Measurements from ENCODE around the gene SCAI.
A peak's percentile ranks its signal among the peaks of the same experiment; 100 is the strongest.
"Not testable (repeated sequence)": the region's sequence is repeated elsewhere in the genome, so short reads cannot be mapped to it uniquely, and the experiment has no call there.

Gene SCAI

GRCh38 chr9:125103021-125103420, 40.3 kb downstream of the SCAI start:
- DNase-seq: no peak

DNA sequence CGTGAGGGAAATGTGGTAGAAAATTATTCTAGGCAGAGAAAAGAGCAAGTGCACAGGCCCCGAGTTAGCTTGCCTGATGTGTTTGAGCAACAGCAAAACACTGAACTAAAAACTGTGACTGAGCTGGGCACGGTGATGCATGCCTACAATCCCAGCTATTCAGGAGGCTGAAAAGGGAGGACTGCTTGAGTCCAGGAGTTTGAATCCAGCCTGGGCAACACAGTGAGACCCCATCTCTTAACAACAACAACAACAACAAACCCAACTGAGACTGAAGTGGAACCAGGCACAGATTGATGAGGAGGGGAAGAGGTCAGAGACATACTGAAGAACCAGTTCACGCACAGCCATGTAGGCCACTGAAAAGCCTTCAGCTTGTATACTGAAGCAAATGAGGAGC, 42.5 kb downstream of the SCAI start:
- no peak for DNase-seq

DNA sequence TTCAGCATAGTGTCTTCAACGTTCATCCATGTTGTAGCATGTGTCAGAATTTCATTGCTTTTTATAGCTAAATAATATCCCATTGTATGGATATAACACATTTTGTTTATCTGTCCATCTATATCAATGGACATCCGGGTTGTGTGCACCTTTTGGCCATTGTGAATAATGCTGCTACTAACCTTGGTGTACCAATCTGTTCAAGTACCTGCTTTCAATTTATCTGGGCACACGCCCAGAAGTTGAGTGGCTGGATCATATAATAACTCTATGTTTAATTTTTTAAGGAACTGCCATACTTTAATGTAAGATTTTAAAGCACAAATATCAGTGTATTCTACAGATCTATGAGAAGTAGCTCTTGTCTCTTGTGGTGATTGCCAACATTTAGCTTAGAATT, 43.5 kb downstream of the SCAI start:
- no peak for DNase-seq

DNA sequence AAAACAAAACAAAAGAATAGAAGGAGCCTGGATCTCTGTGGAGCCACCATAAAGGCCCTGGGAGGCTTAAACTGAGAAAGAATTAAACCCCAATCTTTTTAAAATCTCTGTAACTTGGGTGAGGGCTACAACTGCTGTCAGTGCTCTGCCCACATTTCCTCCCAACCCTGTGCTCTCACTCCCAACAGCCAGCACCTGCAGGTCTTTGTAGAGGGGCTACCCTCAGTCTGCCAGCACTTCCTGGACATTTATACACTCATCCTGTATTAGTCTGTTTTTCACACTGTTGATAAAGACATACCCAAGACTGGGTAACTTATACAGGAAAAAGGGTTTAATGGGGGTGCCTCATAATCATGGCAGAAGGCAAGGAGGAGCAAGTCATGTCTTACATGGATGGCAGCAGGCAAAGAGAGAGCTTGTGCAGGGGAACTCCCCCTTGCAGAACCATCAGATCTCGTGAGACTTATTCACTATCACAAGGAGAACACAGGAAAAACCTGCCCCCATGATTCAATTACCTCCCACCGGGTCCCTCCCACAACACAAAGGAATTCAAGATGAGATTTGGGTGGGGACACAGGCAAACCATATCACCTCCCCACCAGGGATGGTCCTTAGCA, 47.4 kb downstream of the SCAI start:
- no peak for DNase-seq

- DNase-seq: no peak
Observed at GRCh38 chr9:125091121-125091520, 52.2 kb downstream of the SCAI start.

- DNase-seq: no peak
Observed at GRCh38 chr9:125089331-125089730, 54.0 kb downstream of the SCAI start.

DNA sequence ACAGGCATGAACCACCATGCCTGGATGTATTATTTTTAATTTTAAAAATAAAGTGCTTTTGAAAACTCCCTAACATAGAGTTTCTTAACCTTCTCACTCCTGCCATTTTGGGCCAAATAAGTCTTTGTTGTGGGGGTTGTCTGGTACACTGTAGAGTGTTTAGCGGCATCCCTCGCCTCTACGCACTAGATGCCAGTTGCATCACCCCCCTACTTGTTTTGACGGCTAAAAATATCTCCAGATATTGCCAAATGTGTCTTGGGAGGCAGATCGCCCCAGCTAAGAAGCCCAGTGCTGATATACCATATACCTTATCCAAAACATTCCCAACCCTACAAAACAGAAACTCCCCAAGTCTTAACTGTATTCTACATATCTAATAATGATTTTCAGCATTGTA, 54.6 kb downstream of the SCAI start:
- no peak for DNase-seq

DNA sequence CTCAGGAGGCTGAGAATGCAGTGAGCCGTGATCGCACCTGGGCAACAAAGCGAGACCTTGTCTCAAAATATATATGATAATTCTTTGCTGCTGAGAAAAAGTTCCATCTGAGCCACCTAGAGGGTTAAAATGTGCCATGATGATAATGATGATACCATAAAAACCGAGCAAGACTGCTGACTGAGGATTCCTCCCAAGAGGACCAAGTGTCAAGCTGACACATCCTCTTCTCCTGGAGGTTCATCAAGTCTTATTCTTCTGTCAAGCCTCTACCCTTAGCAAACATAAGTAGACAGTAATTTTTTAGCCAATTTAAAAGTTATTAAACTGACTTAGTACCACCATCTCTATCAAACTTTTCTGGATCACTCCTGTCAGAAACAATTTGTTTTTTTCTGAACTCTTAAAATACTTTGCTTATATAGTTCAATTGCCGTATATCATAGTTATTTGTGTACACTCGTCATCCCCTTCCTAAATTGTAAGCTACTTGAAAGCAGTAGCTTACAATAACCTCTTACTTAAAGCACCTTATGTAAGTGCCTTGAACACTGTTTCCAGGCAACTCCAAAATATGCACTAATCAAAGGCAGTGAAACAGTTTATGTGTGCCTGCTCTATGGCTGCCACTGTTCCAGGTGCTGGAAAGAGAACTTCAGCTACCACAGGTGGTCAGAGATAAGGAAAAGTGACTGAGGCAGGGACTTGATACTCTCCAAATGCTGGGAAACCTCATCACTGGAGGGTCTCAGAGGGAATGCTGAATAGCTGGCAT, 57.4 kb downstream of the SCAI start:
- DNase-seq: no peak

- not testable (repeated sequence) for DNase-seq
Observed at GRCh38 chr9:125082197-125082596, 61.1 kb downstream of the SCAI start.

GRCh38 chr9:125080797-125081196, 62.5 kb downstream of the SCAI start:
- not testable (repeated sequence) for DNase-seq

DNA sequence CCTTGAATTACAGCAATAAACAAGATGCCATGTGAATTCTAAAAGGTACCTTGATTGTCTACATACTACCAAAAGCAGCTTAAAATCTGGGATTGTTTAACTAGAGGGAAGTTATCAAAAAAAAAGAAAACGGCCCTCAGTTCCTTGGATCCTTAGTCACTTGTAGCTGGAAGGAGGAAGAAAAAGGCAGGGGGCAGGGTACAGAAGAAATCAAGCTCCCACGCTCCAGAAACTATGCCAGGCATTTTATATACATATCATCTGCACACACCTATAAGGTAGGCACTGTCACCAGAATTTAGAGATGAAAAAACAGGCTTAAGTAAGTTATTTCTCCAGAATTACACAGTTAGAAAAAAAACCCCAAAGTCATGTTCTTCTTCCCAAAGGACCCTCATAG, 63.4 kb downstream of the SCAI start:
- DNase-seq: no peak

DNA sequence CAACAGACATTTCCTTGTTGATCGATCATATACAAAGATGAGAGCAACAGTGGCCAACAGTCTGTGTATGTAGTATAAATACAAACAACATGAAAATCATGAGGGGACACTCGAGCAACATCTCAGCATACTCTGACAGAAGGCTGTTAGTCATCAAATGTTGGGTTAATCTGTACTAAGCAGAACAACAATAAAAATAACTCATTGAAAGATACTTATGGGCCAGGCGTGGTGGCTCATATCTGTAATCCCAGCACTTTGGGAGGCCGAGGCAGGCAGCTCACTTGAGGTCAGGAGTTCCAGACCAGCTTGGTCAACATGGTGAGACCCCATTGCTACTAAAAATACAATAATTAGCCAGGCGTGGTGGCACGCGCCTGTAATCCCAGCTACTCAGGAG, 67.3 kb downstream of the SCAI start:
- no peak for DNase-seq

DNA sequence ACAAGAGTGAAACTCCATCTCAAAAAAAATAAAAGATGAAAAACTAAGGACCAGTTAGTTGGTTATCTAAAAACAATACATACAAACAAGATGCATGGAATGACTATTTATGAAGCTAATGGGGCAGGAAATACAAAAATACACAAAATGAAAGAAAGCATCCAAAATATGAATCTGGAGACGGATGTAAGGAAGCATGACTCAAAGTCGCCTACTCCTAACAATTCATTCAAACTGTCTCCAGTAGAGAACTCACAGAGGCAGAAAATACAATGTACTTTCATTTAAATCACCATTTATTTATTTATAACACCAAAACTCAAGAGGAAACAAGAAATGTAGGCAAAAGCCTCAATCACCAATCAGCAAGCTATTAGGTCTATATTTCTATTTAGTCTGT, 68.4 kb downstream of the SCAI start:
- no peak for DNase-seq

DNA sequence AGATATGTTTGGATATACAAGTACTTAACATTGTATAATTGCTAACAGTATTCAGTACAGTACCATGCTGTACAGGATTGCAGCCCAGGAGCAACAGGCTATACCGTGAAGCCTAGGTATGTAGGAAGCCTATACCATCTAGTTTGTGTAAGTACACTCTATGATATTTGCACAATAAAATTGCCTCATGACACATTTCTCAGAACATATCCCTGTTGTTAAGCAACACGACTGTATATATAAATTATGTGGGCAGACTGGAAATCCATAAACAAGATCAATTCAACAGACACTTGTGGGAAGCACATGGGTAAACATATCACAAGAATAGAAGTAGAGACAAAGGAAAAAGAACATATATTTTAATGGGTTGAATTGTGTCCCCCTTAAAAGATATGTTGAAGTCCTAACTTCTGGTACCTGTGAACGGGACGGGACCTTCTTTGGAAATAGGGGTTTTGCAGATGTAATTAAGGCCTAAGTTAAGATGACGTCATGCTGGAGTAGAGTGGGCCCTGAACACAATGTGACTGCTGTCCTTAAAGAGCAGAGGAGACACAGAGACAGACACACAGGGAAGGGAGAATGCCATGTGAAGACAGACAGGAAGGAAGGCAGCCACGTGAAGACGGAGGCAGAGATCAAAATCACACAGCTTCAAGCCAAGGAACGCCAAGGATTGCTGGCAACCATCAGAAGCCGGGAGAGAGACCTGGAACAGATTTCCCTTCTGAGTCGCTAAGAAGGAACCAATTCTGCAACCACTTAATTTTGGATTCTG, 76.3 kb downstream of the SCAI start:
- DNase-seq: peak; percentile 34

- DNase-seq: no peak
Observed at GRCh38 chr9:125061391-125061790, 81.9 kb downstream of the SCAI start.

DNA sequence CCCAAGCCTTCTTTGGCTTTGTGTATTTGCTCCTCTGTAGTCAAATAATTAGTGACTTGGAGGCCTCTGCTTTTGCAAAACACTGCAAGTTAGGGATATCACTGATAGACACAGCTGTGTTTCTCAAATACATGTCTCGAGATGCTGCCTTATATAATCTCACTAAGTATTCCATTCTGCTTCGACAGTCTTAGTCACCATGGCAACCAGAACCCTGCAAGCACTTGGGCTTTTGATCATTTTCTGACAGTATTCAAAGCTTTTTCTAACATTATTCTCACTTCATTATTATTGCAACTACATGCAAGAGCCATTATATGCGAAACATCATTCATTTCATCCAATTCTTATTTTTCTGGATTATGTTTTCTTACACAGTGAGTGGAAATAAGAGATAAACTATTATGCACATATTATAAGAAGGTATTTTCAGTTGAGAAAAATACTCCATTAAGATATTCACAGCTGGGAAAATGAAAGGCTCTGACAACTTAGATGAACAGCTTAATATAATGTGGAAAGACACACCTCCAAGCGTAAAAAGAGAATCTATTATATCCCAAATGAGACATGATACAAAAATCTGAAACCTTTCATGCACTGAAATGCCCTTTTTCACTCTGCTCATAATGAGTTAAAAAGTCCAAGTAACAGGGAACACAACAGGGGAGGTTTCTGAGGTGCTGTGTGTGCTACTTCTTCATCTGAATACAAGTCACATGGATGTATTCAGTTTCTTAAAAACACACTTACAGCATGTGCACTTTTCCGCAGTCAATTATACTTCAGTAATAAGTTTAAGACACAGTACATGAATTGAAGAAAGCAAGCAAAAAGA, 93.9 kb downstream of the SCAI start:
- no peak for DNase-seq

- DNase-seq: no peak
Observed at GRCh38 chr9:125043631-125044030, 99.7 kb downstream of the SCAI start.

- no peak for DNase-seq
Observed at GRCh38 chr9:125043148-125043547, 100.2 kb downstream of the SCAI start.

GRCh38 chr9:125038166-125038565, 105.2 kb downstream of the SCAI start:
- DNase-seq: no peak

GRCh38 chr9:125028041-125028440, 115.3 kb downstream of the SCAI start:
- DNase-seq: no peak

GRCh38 chr9:125024917-125025316, 118.4 kb downstream of the SCAI start:
- DNase-seq: no peak

DNA sequence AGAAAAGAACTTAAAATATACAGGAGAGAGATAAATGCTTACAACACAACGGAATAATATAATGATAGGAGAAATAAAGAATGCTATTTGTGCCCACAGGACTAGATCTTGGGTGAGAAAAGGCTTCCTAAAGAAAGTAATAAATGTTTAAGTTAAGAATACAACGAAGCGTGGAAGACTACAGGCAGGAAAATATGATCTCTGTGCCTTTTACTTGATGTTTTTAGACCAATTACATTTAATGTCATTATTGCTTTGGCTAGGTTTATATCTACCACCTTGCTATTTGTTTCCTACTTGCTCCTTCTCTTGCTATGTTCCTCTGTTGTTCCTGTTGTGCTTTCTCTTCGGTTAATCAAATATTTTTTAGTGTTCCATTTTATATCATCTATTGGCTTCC, 122.3 kb downstream of the SCAI start:
- no peak for DNase-seq

DNA sequence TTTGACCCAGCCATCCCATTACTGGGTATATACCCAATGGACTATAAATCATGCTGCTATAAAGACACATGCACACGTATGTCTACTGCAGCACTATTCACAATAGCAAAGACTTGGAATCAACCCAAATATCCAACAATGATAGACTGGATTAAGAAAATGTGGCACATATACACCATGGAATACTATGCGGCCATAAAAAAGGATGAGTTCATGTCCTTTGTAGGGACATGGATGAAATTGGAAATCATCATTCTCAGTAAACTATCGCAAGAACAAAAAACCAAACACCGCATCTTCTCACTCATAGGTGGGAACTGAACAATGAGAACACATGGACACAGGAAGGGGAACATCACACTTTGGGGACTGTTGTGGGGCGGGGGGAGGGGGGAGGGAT, 127.7 kb downstream of the SCAI start:
- DNase-seq: not testable (repeated sequence)

All from left hindlimb (tissue), 1 donor.